Measurements from ENCODE around the gene TMEM221.

The TMEM221 gene

GRCh38 chr19:17411801-17412200 lies 36.7 kb downstream of the TMEM221 start:
- peaks cover 0 to 3% of the 10 kb centered on the region in 2 donors for H3K36me3 ChIP-seq (ENCODE audit: control insufficient read depth in 1 of 2, insufficient read depth in 2 of 2, low read length in 2 of 2)
- no peaks in the 10 kb centered on the region for H3K27me3 ChIP-seq (ENCODE audit: low read depth, low read length)
- H3K4me3 ChIP-seq (ENCODE audit: low read depth in 1 of 2, low read length in 2 of 2): no peak overlapping the region
- H3K27ac ChIP-seq (ENCODE audit: low read length): no peak overlapping the region
- no peaks in the 10 kb centered on the region for H3K9me3 ChIP-seq (ENCODE audit: control insufficient read depth in 1 of 2, low read length in 2 of 2)
- H3K4me1 ChIP-seq (ENCODE audit: control insufficient read depth in 1 of 2, insufficient read depth in 2 of 2, low read length in 2 of 2): no peaks in the 10 kb centered on the region

- no peak overlapping the region for H3K27ac ChIP-seq (ENCODE audit: low read length)
- no peaks in the 10 kb centered on the region for H3K27me3 ChIP-seq (ENCODE audit: low read depth, low read length)
- H3K9me3 ChIP-seq (ENCODE audit: control insufficient read depth in 1 of 2, low read length in 2 of 2): no peaks in the 10 kb centered on the region
- H3K4me1 ChIP-seq (ENCODE audit: control insufficient read depth in 1 of 2, insufficient read depth in 2 of 2, low read length in 2 of 2): peaks cover 0 to 11% of the 10 kb centered on the region in 2 donors
- no peak overlapping the region for H3K4me3 ChIP-seq (ENCODE audit: low read depth in 1 of 2, low read length in 2 of 2)
- peaks cover 0 to 3% of the 10 kb centered on the region in 2 donors for H3K36me3 ChIP-seq (ENCODE audit: control insufficient read depth in 1 of 2, insufficient read depth in 2 of 2, low read length in 2 of 2)
Observed at GRCh38 chr19:17409990-17410389, 38.5 kb downstream of the TMEM221 start.

- Histone ChIP-seq H3K27ac (ENCODE audit: low read length) (peak overlapping the region; percentile 82), H3K36me3 (ENCODE audit: control insufficient read depth in 1 of 2, insufficient read depth in 2 of 2, low read length in 2 of 2) (no peaks in the 10 kb centered on the region), H3K27me3 (ENCODE audit: low read depth, low read length) (no peaks in the 10 kb centered on the region), H3K9me3 (ENCODE audit: control insufficient read depth in 1 of 2, low read length in 2 of 2) (no peaks in the 10 kb centered on the region), H3K4me3 (ENCODE audit: low read depth in 1 of 2, low read length in 2 of 2) (peak overlapping the region; percentile 56 to 69), H3K4me1 (ENCODE audit: control insufficient read depth in 1 of 2, insufficient read depth in 2 of 2, low read length in 2 of 2) (peaks cover 0 to 11% of the 10 kb centered on the region in 2 donors)
Observed at GRCh38 chr19:17406887-17407196, 41.6 kb downstream of the TMEM221 start.

GRCh38 chr19:17406046-17406886 lies 42.2 kb downstream of the TMEM221 start:
- peak overlapping the region; percentile 82 for H3K27ac ChIP-seq (ENCODE audit: low read length)

GRCh38 chr19:17405250-17406045 lies 43.0 kb downstream of the TMEM221 start, which contains the start of gene BST2:
TSS of gene BST2 (minus strand) at chr19:17405630. CDS start at chr19:17405575, 55 bp downstream.
- Histone ChIP-seq H3K4me1 (ENCODE audit: control insufficient read depth in 1 of 2, insufficient read depth in 2 of 2, low read length in 2 of 2) (peaks cover 0 to 11% of the 10 kb centered on the region in 2 donors), H3K9me3 (ENCODE audit: control insufficient read depth in 1 of 2, low read length in 2 of 2) (no peaks in the 10 kb centered on the region), H3K27me3 (ENCODE audit: low read depth, low read length) (no peaks in the 10 kb centered on the region), H3K4me3 (ENCODE audit: low read depth in 1 of 2, low read length in 2 of 2) (peak within 1 kb of the TSS; percentile 56 to 69), H3K36me3 (ENCODE audit: control insufficient read depth in 1 of 2, insufficient read depth in 2 of 2, low read length in 2 of 2) (no peaks in the 10 kb centered on the region), H3K27ac (ENCODE audit: low read length) (peak within 1 kb of the TSS; percentile 82)

More at GRCh38 chr19:17406046-17406886, 42.2 kb downstream of the TMEM221 start:
- Histone ChIP-seq H3K4me1 (ENCODE audit: control insufficient read depth in 1 of 2, insufficient read depth in 2 of 2, low read length in 2 of 2) (peaks cover 0 to 11% of the 10 kb centered on the region in 2 donors), H3K27me3 (ENCODE audit: low read depth, low read length) (no peaks in the 10 kb centered on the region), H3K9me3 (ENCODE audit: control insufficient read depth in 1 of 2, low read length in 2 of 2) (no peaks in the 10 kb centered on the region), H3K4me3 (ENCODE audit: low read depth in 1 of 2, low read length in 2 of 2) (peak overlapping the region; percentile 56 to 69), H3K36me3 (ENCODE audit: control insufficient read depth in 1 of 2, insufficient read depth in 2 of 2, low read length in 2 of 2) (no peaks in the 10 kb centered on the region)

- no peaks in the 10 kb centered on the region for H3K36me3 ChIP-seq (ENCODE audit: control insufficient read depth in 1 of 2, insufficient read depth in 2 of 2, low read length in 2 of 2)
- no peaks in the 10 kb centered on the region for H3K9me3 ChIP-seq (ENCODE audit: control insufficient read depth in 1 of 2, low read length in 2 of 2)
- peak overlapping the region; percentile 82 for H3K27ac ChIP-seq (ENCODE audit: low read length)
- peaks cover 0 to 11% of the 10 kb centered on the region in 2 donors for H3K4me1 ChIP-seq (ENCODE audit: control insufficient read depth in 1 of 2, insufficient read depth in 2 of 2, low read length in 2 of 2)
- H3K27me3 ChIP-seq (ENCODE audit: low read depth, low read length): no peaks in the 10 kb centered on the region
- peak overlapping the region; percentile 56 to 69 for H3K4me3 ChIP-seq (ENCODE audit: low read depth in 1 of 2, low read length in 2 of 2)
Observed at GRCh38 chr19:17404621-17405249, 43.7 kb downstream of the TMEM221 start.

- no peaks in the 10 kb centered on the region for H3K36me3 ChIP-seq (ENCODE audit: control insufficient read depth in 1 of 2, insufficient read depth in 2 of 2, low read length in 2 of 2)
- peak overlapping the region; percentile 56 to 69 for H3K4me3 ChIP-seq (ENCODE audit: low read depth in 1 of 2, low read length in 2 of 2)
- no peak overlapping the region for H3K27ac ChIP-seq (ENCODE audit: low read length)
- no peaks in the 10 kb centered on the region for H3K9me3 ChIP-seq (ENCODE audit: control insufficient read depth in 1 of 2, low read length in 2 of 2)
- H3K27me3 ChIP-seq (ENCODE audit: low read depth, low read length): no peaks in the 10 kb centered on the region
- peaks cover 0 to 11% of the 10 kb centered on the region in 2 donors for H3K4me1 ChIP-seq (ENCODE audit: control insufficient read depth in 1 of 2, insufficient read depth in 2 of 2, low read length in 2 of 2)
Observed at GRCh38 chr19:17404015-17404414, 44.5 kb downstream of the TMEM221 start.

GRCh38 chr19:17402982-17403855 lies 45.2 kb downstream of the TMEM221 start:
- no peak overlapping the region for H3K27ac ChIP-seq (ENCODE audit: low read length)
- H3K36me3 ChIP-seq (ENCODE audit: control insufficient read depth in 1 of 2, insufficient read depth in 2 of 2, low read length in 2 of 2): no peaks in the 10 kb centered on the region
- peaks cover 0 to 11% of the 10 kb centered on the region in 2 donors for H3K4me1 ChIP-seq (ENCODE audit: control insufficient read depth in 1 of 2, insufficient read depth in 2 of 2, low read length in 2 of 2)
- no peaks in the 10 kb centered on the region for H3K27me3 ChIP-seq (ENCODE audit: low read depth, low read length)
- H3K9me3 ChIP-seq (ENCODE audit: control insufficient read depth in 1 of 2, low read length in 2 of 2): no peaks in the 10 kb centered on the region
- peak overlapping the region in 1 of 2 donors; percentile 56 for H3K4me3 ChIP-seq (ENCODE audit: low read depth in 1 of 2, low read length in 2 of 2)

- no peak overlapping the region for H3K27ac ChIP-seq (ENCODE audit: low read length)
Observed at GRCh38 chr19:17401628-17402027, 46.8 kb downstream of the TMEM221 start.

GRCh38 chr19:17398902-17399527 lies 49.5 kb downstream of the TMEM221 start:
- Histone ChIP-seq H3K4me1 (ENCODE audit: control insufficient read depth in 1 of 2, insufficient read depth in 2 of 2, low read length in 2 of 2) (peaks cover 0 to 1% of the 10 kb centered on the region in 2 donors), H3K27me3 (ENCODE audit: low read depth, low read length) (no peaks in the 10 kb centered on the region), H3K27ac (ENCODE audit: low read length) (no peak overlapping the region), H3K9me3 (ENCODE audit: control insufficient read depth in 1 of 2, low read length in 2 of 2) (no peaks in the 10 kb centered on the region), H3K36me3 (ENCODE audit: control insufficient read depth in 1 of 2, insufficient read depth in 2 of 2, low read length in 2 of 2) (no peaks in the 10 kb centered on the region), H3K4me3 (ENCODE audit: low read depth in 1 of 2, low read length in 2 of 2) (no peak overlapping the region)

More at GRCh38 chr19:17401628-17402027, 46.8 kb downstream of the TMEM221 start:
- Histone ChIP-seq H3K27me3 (ENCODE audit: low read depth, low read length) (no peaks in the 10 kb centered on the region), H3K36me3 (ENCODE audit: control insufficient read depth in 1 of 2, insufficient read depth in 2 of 2, low read length in 2 of 2) (no peaks in the 10 kb centered on the region), H3K9me3 (ENCODE audit: control insufficient read depth in 1 of 2, low read length in 2 of 2) (no peaks in the 10 kb centered on the region), H3K4me3 (ENCODE audit: low read depth in 1 of 2, low read length in 2 of 2) (no peak overlapping the region), H3K4me1 (ENCODE audit: control insufficient read depth in 1 of 2, insufficient read depth in 2 of 2, low read length in 2 of 2) (peaks cover 0 to 10% of the 10 kb centered on the region in 2 donors)
